ENCODE results near the gene TSHZ1.

The TSHZ1 gene

DNA sequence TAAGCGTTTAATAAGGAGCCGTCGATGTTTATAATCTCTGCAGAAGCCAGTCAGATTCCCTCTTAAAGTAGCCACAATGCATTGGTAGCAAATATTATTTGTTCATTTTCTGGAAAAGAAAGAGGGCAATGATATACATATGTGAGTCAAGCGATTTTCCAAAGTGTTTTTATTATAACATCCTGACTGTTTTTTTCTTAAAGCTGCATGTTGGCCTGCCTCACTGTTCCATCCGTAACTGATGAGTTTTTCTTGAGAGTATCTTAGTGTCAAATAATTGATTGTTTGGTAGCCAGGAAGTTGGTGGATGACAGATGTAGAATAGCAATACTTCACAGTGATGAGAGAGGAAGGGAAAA lies 3.7 kb downstream of the TSHZ1 start:
- no peak overlapping the region for H3K27ac ChIP-seq
- TF ChIP-seq, protein P1, sequence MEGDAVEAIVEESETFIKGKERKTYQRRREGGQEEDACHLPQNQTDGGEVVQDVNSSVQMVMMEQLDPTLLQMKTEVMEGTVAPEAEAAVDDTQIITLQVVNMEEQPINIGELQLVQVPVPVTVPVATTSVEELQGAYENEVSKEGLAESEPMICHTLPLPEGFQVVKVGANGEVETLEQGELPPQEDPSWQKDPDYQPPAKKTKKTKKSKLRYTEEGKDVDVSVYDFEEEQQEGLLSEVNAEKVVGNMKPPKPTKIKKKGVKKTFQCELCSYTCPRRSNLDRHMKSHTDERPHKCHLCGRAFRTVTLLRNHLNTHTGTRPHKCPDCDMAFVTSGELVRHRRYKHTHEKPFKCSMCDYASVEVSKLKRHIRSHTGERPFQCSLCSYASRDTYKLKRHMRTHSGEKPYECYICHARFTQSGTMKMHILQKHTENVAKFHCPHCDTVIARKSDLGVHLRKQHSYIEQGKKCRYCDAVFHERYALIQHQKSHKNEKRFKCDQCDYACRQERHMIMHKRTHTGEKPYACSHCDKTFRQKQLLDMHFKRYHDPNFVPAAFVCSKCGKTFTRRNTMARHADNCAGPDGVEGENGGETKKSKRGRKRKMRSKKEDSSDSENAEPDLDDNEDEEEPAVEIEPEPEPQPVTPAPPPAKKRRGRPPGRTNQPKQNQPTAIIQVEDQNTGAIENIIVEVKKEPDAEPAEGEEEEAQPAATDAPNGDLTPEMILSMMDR (conservative IDR thresholded peaks at IDR 0.05; ENCODE audit: low read depth): no peak
- ChIA-PET CTCF (no interaction called here), POLR2A (ENCODE audit: low non-redundant PET) (no interaction called here)
- no peak for DNase-seq (ENCODE audit: low spot score)

DNA sequence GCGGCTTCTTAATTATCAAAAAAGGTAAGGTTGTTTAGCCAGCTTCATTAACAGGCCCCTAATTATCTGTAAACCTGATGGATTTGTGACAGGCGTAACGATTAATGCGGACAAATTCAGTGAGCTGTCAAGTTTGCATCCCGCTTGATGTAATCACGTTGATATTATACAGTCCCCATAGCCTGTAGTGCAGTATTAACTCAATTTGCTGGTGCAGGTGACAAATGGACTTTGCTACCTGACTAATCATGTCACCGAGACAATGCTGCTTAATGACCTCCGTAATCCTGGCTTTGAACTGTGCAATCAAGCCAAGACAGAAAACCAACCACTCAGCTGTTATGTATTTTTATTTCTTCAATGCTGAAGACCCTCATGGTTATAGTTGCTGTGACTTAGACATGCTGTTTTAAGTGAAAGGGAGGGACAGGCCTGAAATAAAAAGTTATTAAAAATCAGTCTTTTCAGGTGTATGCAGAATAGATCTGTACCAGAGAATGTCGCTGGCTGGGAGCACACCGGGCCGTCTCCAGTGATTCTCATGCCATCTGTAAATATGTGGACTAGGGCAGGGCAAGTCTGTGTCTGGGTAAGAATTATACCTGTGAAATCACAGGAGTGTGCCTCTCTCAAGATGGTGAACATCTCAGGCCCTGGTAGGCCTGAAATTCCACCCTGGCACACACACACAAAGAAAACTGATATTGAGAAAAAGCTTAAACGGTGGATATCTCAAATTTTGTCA lies 4.3 kb downstream of the TSHZ1 start:
- ChIA-PET POLR2A (ENCODE audit: low non-redundant PET) (no interaction called here), CTCF (no interaction called here)
- no peak overlapping the region for H3K27ac ChIP-seq
- TF ChIP-seq, protein P1 (conservative IDR thresholded peaks at IDR 0.05; ENCODE audit: low read depth): no peak
- no peak for DNase-seq (ENCODE audit: low spot score)

DNA sequence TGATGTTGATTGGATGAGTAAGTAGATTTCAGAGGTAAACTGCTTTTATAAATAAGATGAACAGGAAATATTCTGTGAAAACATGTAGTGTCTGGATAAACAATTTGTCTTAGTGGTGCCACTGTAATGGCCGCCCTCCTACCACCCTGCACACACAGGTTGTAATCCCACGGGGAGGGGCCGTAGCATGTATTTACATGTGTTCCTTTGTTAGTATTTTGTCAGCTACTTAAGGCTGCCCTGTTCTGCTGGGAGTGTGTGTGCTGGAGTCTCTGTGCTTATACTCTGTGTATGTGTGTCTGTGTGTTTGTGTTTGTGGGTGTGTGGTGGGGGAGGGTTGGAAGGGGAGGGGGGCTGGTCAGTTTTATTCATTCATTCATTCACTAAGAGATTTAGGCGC lies 5.1 kb downstream of the TSHZ1 start:
- no peak for DNase-seq (ENCODE audit: low spot score)
- no peak overlapping the region for H3K27ac ChIP-seq
- CTCF ChIA-PET: no interaction called here
- TF ChIP-seq, protein P1 (conservative IDR thresholded peaks at IDR 0.05; ENCODE audit: low read depth): no peak
- POLR2A ChIA-PET (ENCODE audit: low non-redundant PET): no interaction called here

DNA sequence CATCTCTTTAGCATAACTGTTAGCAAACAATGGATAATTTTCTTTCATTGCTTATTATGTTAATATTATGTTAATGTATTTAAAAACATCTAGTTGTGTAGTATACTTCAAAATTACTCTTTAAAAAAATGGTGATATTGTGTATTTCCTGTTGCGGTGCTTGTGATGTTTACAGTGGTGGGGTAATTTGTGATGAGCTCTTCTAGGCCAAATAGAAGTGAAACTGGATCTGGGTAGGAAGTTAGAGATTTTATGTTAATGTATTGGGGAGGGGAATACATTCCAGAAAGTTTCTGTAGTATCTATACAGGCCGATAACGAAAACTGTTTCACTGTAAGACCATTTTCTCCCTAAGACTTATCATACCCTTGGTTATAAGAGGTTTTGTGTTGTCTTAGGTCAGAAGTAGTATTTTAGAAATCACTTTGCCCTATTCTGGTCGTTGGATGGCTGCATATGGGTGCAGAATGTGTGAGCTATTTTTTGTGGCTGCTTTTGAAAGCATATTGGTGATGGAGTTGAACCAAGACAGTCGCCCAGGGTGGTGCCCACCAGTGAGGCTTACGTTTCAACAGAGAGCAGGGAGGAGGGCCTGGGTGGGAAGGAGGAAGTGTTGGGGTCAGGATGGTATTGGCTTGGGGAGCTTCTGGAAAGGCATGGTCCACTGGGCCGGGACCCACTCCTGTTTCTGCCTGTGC lies 5.8 kb downstream of the TSHZ1 start:
- ChIA-PET POLR2A (ENCODE audit: low non-redundant PET) (no interaction called here), CTCF (no interaction called here)
- DNase-seq (ENCODE audit: low spot score): no peak
- H3K27ac ChIP-seq: no peak overlapping the region
- TF ChIP-seq, protein P1 (conservative IDR thresholded peaks at IDR 0.05; ENCODE audit: low read depth): no peak

DNA sequence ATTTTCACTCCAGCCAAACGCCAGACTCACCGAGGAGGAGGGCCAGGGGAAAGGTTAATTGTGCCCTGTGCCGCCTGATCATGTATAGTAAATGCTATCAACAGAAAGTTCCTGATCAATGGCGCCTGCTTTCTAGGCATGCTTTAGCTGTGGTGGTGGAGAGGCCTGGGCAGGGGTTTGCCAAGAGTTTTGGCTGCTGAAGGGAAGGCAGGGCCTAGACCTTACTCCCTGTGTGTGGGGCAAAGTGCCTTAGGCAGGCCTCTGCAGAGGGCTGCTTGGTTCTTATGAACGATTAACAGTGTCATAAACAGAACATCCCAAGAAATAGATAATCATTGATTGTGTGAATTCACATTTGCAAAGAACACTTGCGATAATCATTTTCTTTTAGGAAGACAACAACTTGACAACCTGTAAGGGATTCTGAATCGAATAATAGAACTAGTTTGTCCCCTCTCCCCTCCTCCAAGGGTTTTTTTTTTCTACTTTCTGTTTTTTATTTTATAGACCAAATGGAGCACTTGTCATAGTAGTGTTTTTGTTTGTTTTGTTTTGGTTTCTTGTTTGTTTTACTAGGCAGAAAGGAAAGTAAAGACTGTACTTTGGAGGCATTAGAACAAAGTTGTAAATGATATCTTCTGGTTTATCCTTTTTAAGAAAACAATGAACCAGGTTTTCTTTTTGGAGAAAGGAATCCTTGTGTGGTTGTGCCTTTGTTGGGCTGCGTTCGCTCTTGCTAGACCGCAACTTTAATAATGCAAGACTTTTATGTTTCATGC lies 6.5 kb downstream of the TSHZ1 start:
- H3K27ac ChIP-seq: no peak overlapping the region
- ChIA-PET POLR2A (ENCODE audit: low non-redundant PET) (no interaction called here), CTCF (no interaction called here)
- TF ChIP-seq, protein P1 (conservative IDR thresholded peaks at IDR 0.05; ENCODE audit: low read depth): no peak
- DNase-seq (ENCODE audit: low spot score): no peak

DNA sequence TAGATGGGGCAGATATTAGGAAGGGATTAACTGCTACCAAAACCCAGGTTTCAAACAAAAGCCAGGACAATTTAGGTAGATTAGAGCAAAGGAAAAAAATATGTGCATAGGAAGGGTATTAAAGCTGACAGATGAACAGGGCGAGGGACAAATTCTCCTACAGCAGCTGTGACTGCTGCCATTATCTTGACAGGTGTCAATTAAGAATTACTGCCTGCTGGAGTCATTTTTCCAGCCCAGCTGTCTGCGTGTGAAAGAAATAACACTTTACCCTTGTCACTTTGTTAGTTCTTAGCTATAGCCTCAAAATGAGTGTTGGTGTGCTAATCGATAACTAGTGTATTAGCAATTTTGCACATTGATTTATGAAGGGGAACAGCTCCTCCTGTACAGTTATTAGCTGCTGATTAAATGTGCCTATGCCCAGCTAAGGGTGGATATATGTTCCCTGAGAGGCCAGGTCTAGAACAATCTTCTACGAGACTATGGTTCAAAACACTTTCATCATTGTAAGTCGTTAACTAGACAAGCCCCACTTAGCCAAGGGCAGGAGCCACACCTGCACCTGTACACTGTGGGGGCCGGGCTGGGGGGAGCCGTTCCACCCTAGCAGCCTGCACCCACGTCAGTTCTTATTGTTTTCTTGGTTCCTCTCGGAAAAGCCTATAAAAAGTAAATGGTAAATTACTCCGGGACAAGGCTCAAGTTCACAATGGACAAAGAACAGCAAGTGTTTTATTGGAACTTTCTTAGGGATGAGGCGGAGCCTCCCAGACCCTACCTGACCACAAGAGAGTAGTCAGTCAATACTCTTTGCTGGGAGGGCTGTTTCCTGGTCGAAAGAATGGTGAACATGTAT lies 7.7 kb downstream of the TSHZ1 start:
- POLR2A ChIA-PET (ENCODE audit: low non-redundant PET): no interaction called here
- H3K27ac ChIP-seq: no peak overlapping the region
- CTCF ChIA-PET: no interaction called here
- TF ChIP-seq, protein P1 (conservative IDR thresholded peaks at IDR 0.05; ENCODE audit: low read depth): no peak
- DNase-seq (ENCODE audit: low spot score): no peak
